ENCODE measurements around the gene PIK3C2A.

DNA sequence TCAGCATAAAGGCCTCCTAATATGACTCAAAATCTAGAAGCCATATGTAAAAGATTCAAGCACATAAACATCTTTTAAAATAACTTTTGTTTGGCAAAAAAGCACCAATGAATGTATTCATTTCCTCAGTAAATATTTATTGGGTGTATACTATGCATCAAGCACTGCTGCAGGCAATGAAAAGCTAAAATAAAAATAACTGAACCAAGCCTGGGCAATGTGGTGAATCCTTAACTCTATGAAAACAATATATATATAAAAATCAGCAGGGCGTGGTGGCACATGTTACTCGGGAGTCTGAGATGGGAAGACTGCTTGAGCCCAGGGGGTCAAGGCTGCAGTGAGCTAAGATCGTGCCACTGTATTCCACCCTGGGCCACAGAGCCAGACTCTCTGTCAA, 27.8 kb downstream of the PIK3C2A start:
- TF ChIP-seq, protein P1, sequence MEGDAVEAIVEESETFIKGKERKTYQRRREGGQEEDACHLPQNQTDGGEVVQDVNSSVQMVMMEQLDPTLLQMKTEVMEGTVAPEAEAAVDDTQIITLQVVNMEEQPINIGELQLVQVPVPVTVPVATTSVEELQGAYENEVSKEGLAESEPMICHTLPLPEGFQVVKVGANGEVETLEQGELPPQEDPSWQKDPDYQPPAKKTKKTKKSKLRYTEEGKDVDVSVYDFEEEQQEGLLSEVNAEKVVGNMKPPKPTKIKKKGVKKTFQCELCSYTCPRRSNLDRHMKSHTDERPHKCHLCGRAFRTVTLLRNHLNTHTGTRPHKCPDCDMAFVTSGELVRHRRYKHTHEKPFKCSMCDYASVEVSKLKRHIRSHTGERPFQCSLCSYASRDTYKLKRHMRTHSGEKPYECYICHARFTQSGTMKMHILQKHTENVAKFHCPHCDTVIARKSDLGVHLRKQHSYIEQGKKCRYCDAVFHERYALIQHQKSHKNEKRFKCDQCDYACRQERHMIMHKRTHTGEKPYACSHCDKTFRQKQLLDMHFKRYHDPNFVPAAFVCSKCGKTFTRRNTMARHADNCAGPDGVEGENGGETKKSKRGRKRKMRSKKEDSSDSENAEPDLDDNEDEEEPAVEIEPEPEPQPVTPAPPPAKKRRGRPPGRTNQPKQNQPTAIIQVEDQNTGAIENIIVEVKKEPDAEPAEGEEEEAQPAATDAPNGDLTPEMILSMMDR (IDR thresholded peaks at IDR 0.05), result no peak
- no peak for TF ChIP-seq POLR2A (IDR thresholded peaks at IDR 0.05)
